Activated CD4-positive, alpha-beta T cell treated with anti-CD3 and anti-CD28 coated beads, Interleukin-2, amount 10 ng/mL, durations not matched to agents 7 days and 5 days (primary cell): ENCODE data around the gene UBE2Z. TPM values are rescaled to one million over a fixed set of nuclear protein-coding genes. Genes with fewer than 3 reads are reported as not detected.

Source experiments
- CTCF ChIA-PET: fragments of 350-600 bp; sonication (Branson Sonifier 250); formaldehyde crosslinking; loops from one replicate; lab custom pipeline; 2021; ENCODE audit warnings: antibody characterized with exemption; lab: Charles Lee
- POLR2A ChIA-PET: fragments of 350-600 bp; sonication (Branson Sonifier 250); formaldehyde crosslinking; loops from one replicate; lab custom pipeline; 2021; ENCODE audit warnings: antibody characterized with exemption; lab: Charles Lee
- DNase-seq: peaks from one replicate; pipeline ENCODE4 v3.0.0-alpha.2; 2020
- H3K27ac Mint-ChIP-seq: one replicate; pipeline ENCODE4 v1.8.0; 2021; ENCODE audit warnings: mild to moderate bottlenecking, moderate library complexity, mixed read lengths
- H3K27me3 Mint-ChIP-seq: one replicate; pipeline ENCODE4 v1.8.0; 2021; ENCODE audit warnings: mixed read lengths
- H3K36me3 Mint-ChIP-seq: one replicate; pipeline ENCODE4 v1.8.0; 2021; ENCODE audit warnings: low read depth, mixed read lengths
- H3K4me1 Mint-ChIP-seq: one replicate; pipeline ENCODE4 v1.8.0; 2021; ENCODE audit warnings: mixed read lengths
- H3K4me3 Mint-ChIP-seq: one replicate; pipeline ENCODE4 v1.8.0; 2021; ENCODE audit warnings: mild to moderate bottlenecking, moderate library complexity, mixed read lengths
- H3K9me3 Mint-ChIP-seq: one replicate; pipeline ENCODE4 v1.8.0; 2021; ENCODE audit warnings: mixed read lengths
- total RNA-seq, 2 experiments: library from RNA; stranded (reverse); gene quantifications; one replicate each; pipeline ENCODE4 v1.2.3, GENCODE V29; 2021

UBE2Z gene
- total RNA-seq, 2 experiments from 2014 or later = 74.5 to 76.5 TPM

- peak; percentile 73 for DNase-seq
- peaks cover 11% of the 10 kb centered on the region for H3K4me1 Mint-ChIP-seq
- POLR2A ChIA-PET = interaction anchor here (0.6 kb wide), 1 partner anchor 10 kb away, joined by 4 read pairs; no protein-coding TSS in a partner anchor
- CTCF ChIA-PET = interaction anchor here (0.6 to 6.0 kb wide), 50 partner anchors 9 to 221 kb away, joined by 3 to 96 read pairs (median 5); partner anchors contain the start of genes ATP5MC1, SNF8 and TTLL6
- H3K36me3 Mint-ChIP-seq = no peaks in the 10 kb centered on the region
- H3K27ac Mint-ChIP-seq = no peak overlapping the region
- no peak overlapping the region for H3K4me3 Mint-ChIP-seq
- peaks cover 4% of the 10 kb centered on the region for H3K27me3 Mint-ChIP-seq
- no peaks in the 10 kb centered on the region for H3K9me3 Mint-ChIP-seq
Observed at GRCh38 chr17:48878920-48879898, 29.0 kb upstream of the UBE2Z start.

DNA sequence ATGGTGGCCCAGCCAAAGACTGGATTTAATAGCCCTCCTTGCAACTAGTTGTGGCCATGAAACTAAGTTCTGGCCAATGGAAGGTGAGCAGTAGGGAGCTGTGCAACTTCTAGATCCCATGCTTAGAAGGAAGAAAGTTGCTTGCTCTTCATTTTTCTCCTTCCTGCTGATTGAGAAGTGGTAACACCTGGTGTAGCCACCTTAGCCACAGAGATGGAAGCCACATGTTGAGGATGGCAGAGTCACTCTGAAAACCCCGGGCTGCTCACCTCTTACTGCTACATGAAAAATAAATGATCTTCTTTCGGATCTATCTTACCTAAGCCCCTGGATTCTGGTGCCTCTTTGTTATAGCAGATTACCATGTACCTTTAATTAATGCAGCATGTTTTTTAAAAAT, 25.9 kb upstream of the UBE2Z start:
- Mint-ChIP-seq H3K27me3 (no peaks in the 10 kb centered on the region), H3K9me3 (no peaks in the 10 kb centered on the region), H3K36me3 (no peaks in the 10 kb centered on the region), H3K4me1 (peaks cover 15% of the 10 kb centered on the region), H3K4me3 (no peak overlapping the region), H3K27ac (no peak overlapping the region)
- ChIA-PET POLR2A (no interaction called here), CTCF (interaction anchor here (0.9 to 5.0 kb wide), 4 partner anchors 52 to 99 kb away, joined by 4 to 42 read pairs (median 6); partner anchors contain the start of gene CALCOCO2)
- peak; percentile 19 for DNase-seq

DNA sequence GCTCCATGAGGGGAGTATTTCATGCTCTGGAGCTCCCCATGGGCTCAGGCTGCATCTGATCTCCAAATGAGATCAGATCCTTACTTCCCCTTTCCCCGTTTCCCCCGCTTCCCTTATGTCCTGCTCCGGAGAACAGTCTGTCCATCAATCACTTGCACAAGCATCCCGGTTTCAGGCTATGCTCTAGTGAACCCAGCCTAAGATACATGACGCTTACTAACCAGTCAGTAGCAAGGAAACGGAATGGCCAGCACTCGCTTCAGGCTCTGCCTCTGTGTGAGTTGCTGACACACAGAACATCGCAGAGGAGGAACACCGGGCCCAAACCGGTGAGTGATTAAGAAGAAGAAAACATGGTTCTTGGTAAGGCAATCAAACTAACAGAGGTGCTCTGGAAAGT, 25.0 kb upstream of the UBE2Z start:
- no peak for DNase-seq
- no peaks in the 10 kb centered on the region for H3K27me3 Mint-ChIP-seq
- ChIA-PET POLR2A (no interaction called here), CTCF (interaction anchor here (1.1 kb wide), 1 partner anchor 100 kb away, joined by 6 read pairs; no protein-coding TSS in a partner anchor)
- H3K27ac Mint-ChIP-seq = no peak overlapping the region
- peaks cover 15% of the 10 kb centered on the region for H3K4me1 Mint-ChIP-seq
- no peak overlapping the region for H3K4me3 Mint-ChIP-seq
- no peaks in the 10 kb centered on the region for H3K9me3 Mint-ChIP-seq
- no peaks in the 10 kb centered on the region for H3K36me3 Mint-ChIP-seq

- CTCF ChIA-PET = interaction anchor here (1.2 to 1.7 kb wide), 2 partner anchors 165 to 218 kb away, joined by 3 read pairs; no protein-coding TSS in a partner anchor
- Mint-ChIP-seq H3K4me1 (peaks cover 24% of the 10 kb centered on the region), H3K27me3 (no peaks in the 10 kb centered on the region), H3K27ac (no peak overlapping the region), H3K4me3 (no peak overlapping the region), H3K9me3 (no peaks in the 10 kb centered on the region), H3K36me3 (peaks cover 6% of the 10 kb centered on the region)
- no peak for DNase-seq
- POLR2A ChIA-PET = no interaction called here
Observed at GRCh38 chr17:48890086-48890485, 18.1 kb upstream of the UBE2Z start.

DNA sequence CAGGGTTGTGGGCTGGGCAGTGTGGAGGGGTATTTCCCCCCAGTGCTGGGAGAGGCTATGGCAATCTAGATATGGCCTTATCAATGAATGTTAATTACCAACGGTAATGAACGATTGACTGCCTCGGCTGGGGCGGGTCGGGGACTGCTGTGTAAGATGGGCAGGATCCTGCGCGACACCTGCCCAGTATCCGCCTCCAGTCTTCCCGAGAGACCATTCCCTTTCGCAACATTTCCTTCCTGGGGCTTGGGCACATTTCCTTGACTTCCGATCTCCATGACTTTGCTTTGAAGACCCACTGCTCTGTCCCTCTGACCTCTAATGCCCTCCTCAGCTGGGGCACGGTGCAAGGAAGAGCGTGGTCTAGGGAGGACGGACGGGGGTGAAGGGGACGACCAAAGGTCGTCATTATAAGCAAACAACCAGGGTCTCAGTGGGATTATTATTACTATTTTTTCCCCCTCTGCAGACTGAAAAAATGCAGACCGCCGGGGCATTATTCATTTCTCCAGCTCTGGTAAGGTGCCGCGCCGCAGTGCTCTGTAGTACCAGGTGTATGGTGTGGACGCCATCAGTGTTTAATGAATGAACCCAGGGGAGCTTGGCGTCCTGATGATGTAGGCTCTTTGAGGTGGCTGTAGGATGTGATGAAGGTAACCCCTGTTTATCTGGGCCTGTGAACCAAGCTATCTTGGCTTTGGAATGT, 15.1 kb upstream of the UBE2Z start:
- Mint-ChIP-seq H3K36me3 (peaks cover 15% of the 10 kb centered on the region), H3K4me1 (peaks cover 34% of the 10 kb centered on the region), H3K27me3 (no peaks in the 10 kb centered on the region), H3K9me3 (no peaks in the 10 kb centered on the region), H3K27ac (peak overlapping the region; percentile 92), H3K4me3 (peak overlapping the region; percentile 94)
- CTCF ChIA-PET = interaction anchor here (0.5 to 2.9 kb wide), 7 partner anchors 8 to 753 kb away, joined by 3 to 12 read pairs (median 6); no protein-coding TSS in a partner anchor
- DNase-seq = no peak
- POLR2A ChIA-PET = interaction anchor here (0.6 to 1.1 kb wide), 3 partner anchors 15 to 22 kb away, joined by 3 to 7 read pairs (median 4); partner anchors contain the start of gene UBE2Z

DNA sequence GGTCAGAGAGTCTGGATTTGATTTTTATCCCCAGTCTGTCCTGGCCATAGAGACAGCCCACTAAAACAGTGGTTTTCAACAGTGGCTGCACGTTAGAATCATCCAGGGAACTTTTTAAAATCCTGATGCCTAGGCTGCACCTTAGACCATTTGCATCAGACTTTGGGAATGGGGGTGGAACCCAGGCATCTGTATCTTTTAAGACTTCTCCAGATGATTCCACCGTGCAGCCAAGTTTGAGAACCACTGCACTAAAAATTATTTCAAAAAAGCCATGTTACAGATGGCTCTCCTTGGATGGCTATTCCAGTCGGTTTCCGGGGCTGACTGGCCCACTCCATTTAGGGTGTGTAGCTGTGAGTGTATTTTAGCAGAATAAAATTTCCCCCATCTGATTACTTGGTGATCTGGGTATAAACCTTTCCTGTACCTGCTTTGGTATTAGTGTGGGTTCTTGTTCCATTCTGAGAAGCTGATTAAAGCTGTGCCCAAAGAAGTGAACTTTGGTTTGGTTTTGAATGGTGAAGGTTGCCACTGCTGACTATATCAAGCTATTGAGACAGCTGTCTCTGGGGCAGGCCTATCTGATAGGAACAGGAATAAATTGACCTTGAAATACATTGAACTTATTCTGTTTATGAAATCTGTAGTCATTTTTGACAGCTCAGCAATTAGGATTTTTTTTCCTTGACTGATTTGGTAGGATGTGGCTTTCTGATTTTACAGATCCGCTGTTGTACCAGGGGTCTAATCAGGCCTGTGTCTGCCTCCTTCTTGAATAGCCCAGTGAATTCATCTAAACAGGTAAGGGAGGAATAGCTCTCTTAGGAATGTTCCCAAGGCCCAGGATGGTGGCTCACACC, 14.3 kb upstream of the UBE2Z start:
- peaks cover 15% of the 10 kb centered on the region for H3K36me3 Mint-ChIP-seq
- H3K9me3 Mint-ChIP-seq = no peaks in the 10 kb centered on the region
- H3K27ac Mint-ChIP-seq = peak overlapping the region; percentile 92
- peaks cover 34% of the 10 kb centered on the region for H3K4me1 Mint-ChIP-seq
- H3K27me3 Mint-ChIP-seq = no peaks in the 10 kb centered on the region
- ChIA-PET CTCF (interaction anchor here (1.3 to 2.9 kb wide), 4 partner anchors 9 to 215 kb away, joined by 3 to 12 read pairs (median 9); no protein-coding TSS in a partner anchor), POLR2A (interaction anchor here (0.6 kb wide), 1 partner anchor 15 kb away, joined by 3 read pairs; no protein-coding TSS in a partner anchor)
- peak overlapping the region; percentile 94 for H3K4me3 Mint-ChIP-seq
- DNase-seq = no peak

DNA sequence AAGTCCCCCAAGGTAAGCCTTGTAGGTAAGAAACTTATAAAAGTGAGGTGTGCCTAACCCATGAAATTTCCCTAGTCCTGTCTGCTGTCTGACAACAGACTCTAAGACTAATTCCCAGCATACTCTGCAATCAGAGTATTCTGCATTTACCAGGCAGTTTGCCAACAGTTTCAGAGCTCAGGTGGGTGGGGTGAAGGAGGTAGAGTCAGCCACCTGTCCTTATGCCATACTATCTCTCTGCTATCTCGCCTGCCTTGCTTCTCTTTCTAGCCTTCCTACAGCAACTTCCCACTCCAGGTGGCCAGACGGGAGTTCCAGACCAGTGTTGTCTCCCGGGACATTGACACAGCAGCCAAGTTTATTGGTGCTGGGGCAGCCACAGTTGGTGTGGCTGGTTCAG, 13.3 kb upstream of the UBE2Z start:
- Mint-ChIP-seq H3K27ac (no peak overlapping the region), H3K9me3 (no peaks in the 10 kb centered on the region), H3K4me3 (no peak overlapping the region), H3K27me3 (no peaks in the 10 kb centered on the region), H3K4me1 (peaks cover 34% of the 10 kb centered on the region), H3K36me3 (peaks cover 17% of the 10 kb centered on the region)
- no peak for DNase-seq
- POLR2A ChIA-PET = no interaction called here
- CTCF ChIA-PET = interaction anchor here (1.3 kb wide), 1 partner anchor 216 kb away, joined by 3 read pairs; no protein-coding TSS in a partner anchor

DNA sequence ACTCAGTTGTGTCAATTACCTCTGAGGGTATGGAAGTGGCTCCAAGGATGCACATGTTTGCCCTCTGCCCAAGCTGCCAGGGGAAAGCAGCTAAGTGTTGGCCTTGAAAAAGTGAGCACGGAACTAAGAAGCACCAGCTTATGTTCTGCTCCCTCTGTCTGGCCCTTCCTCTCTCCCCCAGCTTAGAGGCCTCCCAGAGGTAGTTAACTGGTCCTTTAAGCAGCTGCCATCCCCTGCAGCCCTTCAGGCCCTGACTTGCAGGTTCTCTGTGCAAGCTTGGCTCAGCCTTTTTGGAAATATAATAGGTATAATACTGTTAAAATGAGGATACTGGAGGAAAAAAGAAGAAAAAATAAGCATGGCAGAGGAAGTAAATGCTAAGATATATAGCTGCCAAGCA, 7.0 kb upstream of the UBE2Z start:
- CTCF ChIA-PET = interaction anchor here (0.7 to 1.3 kb wide), 3 partner anchors 9 to 22 kb away, joined by 3 to 4 read pairs (median 4); partner anchors contain the start of gene ATP5MC1

DNA sequence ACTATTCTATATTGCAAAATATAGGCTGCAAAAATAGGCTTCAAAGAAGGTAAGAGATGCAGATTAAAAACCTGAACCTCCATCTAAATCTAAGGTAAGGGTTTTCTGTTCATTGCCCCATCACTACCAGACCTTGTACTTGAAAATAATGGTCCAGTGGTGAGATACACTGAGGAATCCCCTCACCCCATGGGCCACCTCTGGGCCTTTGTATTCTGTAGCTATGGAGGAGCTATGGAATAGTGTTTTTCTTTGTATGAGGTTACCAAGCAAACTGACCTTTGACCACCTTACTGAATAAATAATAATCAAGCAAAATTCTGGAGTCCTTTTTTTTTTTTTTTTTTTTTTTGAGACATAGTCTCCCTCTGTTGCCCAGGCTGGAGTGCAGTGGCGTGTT, 4.8 kb upstream of the UBE2Z start:
- H3K9me3 Mint-ChIP-seq = no peaks in the 10 kb centered on the region
- ChIA-PET CTCF (interaction anchor here (0.6 to 2.3 kb wide), 3 partner anchors 10 to 145 kb away, joined by 3 to 7 read pairs (median 6); partner anchors contain the start of gene ATP5MC1), POLR2A (no interaction called here)
- H3K27me3 Mint-ChIP-seq = no peaks in the 10 kb centered on the region
- H3K27ac Mint-ChIP-seq = no peak overlapping the region
- H3K4me1 Mint-ChIP-seq = peaks cover 9% of the 10 kb centered on the region
- DNase-seq = no peak
- H3K4me3 Mint-ChIP-seq = no peak overlapping the region
- H3K36me3 Mint-ChIP-seq = peaks cover 3% of the 10 kb centered on the region

More for the DNA sequence above, 7.0 kb upstream of the UBE2Z start:
- Mint-ChIP-seq H3K27me3 (no peaks in the 10 kb centered on the region), H3K9me3 (no peaks in the 10 kb centered on the region), H3K27ac (no peak overlapping the region), H3K4me1 (peaks cover 3% of the 10 kb centered on the region), H3K36me3 (peaks cover 5% of the 10 kb centered on the region), H3K4me3 (no peak overlapping the region)
- no peak for DNase-seq
- POLR2A ChIA-PET = no interaction called here

- H3K36me3 Mint-ChIP-seq = peaks cover 2% of the 10 kb centered on the region
- no peak for DNase-seq
- no peaks in the 10 kb centered on the region for H3K9me3 Mint-ChIP-seq
- H3K4me1 Mint-ChIP-seq = peaks cover 14% of the 10 kb centered on the region
- H3K27me3 Mint-ChIP-seq = no peaks in the 10 kb centered on the region
- H3K4me3 Mint-ChIP-seq = no peak overlapping the region
- POLR2A ChIA-PET = no interaction called here
- CTCF ChIA-PET = interaction anchor here (1.6 to 2.3 kb wide), 2 partner anchors 11 to 26 kb away, joined by 6 to 7 read pairs; partner anchors contain the start of gene ATP5MC1
- H3K27ac Mint-ChIP-seq = no peak overlapping the region
Observed at GRCh38 chr17:48904428-48904827, 3.8 kb upstream of the UBE2Z start.

DNA sequence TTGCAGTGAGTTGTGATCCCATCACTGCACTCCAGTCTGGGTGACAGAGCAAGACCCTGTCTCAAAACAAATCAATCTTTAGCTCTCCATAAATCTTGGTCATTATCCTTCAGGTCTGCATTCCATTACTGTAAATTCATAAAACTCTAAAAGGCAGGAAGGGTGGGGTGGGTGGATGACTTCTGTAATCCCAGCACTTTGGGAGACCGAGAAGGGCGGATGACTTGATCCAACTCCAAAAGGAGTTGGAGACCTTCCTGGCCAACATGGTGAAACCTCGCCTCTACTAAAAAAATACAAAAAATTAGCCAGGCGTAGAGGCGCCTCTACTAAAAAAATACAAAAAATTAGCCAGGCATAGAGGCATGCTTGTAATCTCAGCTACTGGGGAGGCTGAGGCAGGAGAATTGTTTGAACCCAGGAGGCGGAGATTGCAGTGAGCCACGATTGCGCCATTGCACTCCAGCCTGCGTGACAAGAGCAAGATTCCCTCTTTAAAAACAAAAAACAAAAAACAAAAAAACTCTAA, 2.2 kb upstream of the UBE2Z start:
- Mint-ChIP-seq H3K27me3 (no peaks in the 10 kb centered on the region), H3K36me3 (peaks cover 15% of the 10 kb centered on the region), H3K27ac (peak overlapping the region; percentile 50), H3K4me1 (peaks cover 30% of the 10 kb centered on the region), H3K9me3 (no peaks in the 10 kb centered on the region), H3K4me3 (no peak overlapping the region)
- no peak for DNase-seq
- ChIA-PET CTCF (interaction anchor here (1.9 kb wide), 1 partner anchor 14 kb away, joined by 6 read pairs; the partner anchor contains the start of gene ATP5MC1), POLR2A (no interaction called here)
